SU-DHL-6 (cell line): ENCODE results near the gene PIGO.

Experiments
- H2AFZ ChIP-seq: fragments of 200-600 bp; sonication (generic); 2 replicates; pipeline ENCODE4 v1.6.1; 2014; ENCODE audit warnings: low read depth, mild to moderate bottlenecking, moderate library complexity, mixed read lengths, antibody characterized with exemption, low read length; ENCODE audit not compliant: severe bottlenecking
- H3F3A ChIP-seq: fragments of 200-600 bp; shearing (Covaris generic); 2 replicates; pipeline ENCODE4 v1.6.0; 2016; ENCODE audit warnings: antibody characterized with exemption, mild to moderate bottlenecking; ENCODE audit not compliant: insufficient read depth
- H3K27ac ChIP-seq: fragments of 200-600 bp; sonication (generic); 2 replicates; pipeline ENCODE4 v1.5.1; 2016; ENCODE audit warnings: low read depth, mild to moderate bottlenecking, low read length, moderate library complexity, mixed read lengths
- H3K27me3 ChIP-seq: fragments of 200-600 bp; sonication (generic), shearing (Covaris generic); 2 replicates; pipeline ENCODE4 v1.6.0; 2014; ENCODE audit warnings: mild to moderate bottlenecking, low read length
- H3K36me3 ChIP-seq: fragments of 200-600 bp; sonication (generic); 2 replicates; pipeline ENCODE4 v1.6.1; 2014; ENCODE audit warnings: mild to moderate bottlenecking, low read length, mixed read lengths
- H3K4me2 ChIP-seq: fragments of 300-600, 200-600 bp; shearing (Covaris generic), sonication (generic); 2 replicates; pipeline ENCODE4 v1.6.0; 2014; ENCODE audit warnings: low read length, low read depth, mild to moderate bottlenecking; ENCODE audit not compliant: poor library complexity, severe bottlenecking
- H3K4me3 ChIP-seq: fragments of 200-600 bp; sonication (generic); 2 replicates; pipeline ENCODE4 v1.5.1; 2014; ENCODE audit warnings: antibody characterized with exemption, low read length, mild to moderate bottlenecking, mixed read lengths; ENCODE audit not compliant: insufficient read depth, poor library complexity, severe bottlenecking
- H3K79me2 ChIP-seq: fragments of 200-600 bp; sonication (generic); 2 replicates; pipeline ENCODE4 v1.6.1; 2014; ENCODE audit warnings: mild to moderate bottlenecking, low read length, moderate library complexity; ENCODE audit not compliant: insufficient read depth
- H3K9ac ChIP-seq: fragments of 200-600 bp; sonication (generic); 2 replicates; pipeline ENCODE4 v1.7.0; 2014; ENCODE audit warnings: mild to moderate bottlenecking, low read length
- H3K9me2 ChIP-seq: fragments of 200-600 bp; sonication (generic); replicated peaks from 2 replicates; pipeline ENCODE4 v1.6.1; 2014; ENCODE audit warnings: low read length; ENCODE audit not compliant: insufficient read depth
- H3K9me3 ChIP-seq: fragments of 200-600 bp; sonication (generic); 2 replicates; pipeline ENCODE4 v1.6.1; 2014; ENCODE audit warnings: low read length, mixed read lengths; ENCODE audit not compliant: insufficient read depth
- H4K20me1 ChIP-seq: fragments of 200-600 bp; sonication (generic); 2 replicates; pipeline ENCODE4 v1.6.1; 2014; ENCODE audit warnings: low read depth, mild to moderate bottlenecking, antibody characterized with exemption, low read length, moderate library complexity, mixed read lengths
- EZH2phosphoT487 ChIP-seq: fragments of 200-600 bp; sonication (generic), shearing (Covaris generic); conservative IDR thresholded peaks from 2 replicates; pipeline ENCODE4 v1.6.1; 2018; ENCODE audit warnings: mild to moderate bottlenecking, antibody characterized with exemption, low read length, moderate library complexity, mixed read lengths
- TF ChIP-seq, protein P1 (sequence below): fragments of 200-600 bp; sonication (generic); IDR thresholded peaks from one replicate; pipeline ENCODE4 v1.5.1; 2017; ENCODE audit warnings: antibody characterized with exemption, mild to moderate bottlenecking, low read length, moderate library complexity; ENCODE audit not compliant: insufficient read depth, poor library complexity, severe bottlenecking

The PIGO gene

DNA sequence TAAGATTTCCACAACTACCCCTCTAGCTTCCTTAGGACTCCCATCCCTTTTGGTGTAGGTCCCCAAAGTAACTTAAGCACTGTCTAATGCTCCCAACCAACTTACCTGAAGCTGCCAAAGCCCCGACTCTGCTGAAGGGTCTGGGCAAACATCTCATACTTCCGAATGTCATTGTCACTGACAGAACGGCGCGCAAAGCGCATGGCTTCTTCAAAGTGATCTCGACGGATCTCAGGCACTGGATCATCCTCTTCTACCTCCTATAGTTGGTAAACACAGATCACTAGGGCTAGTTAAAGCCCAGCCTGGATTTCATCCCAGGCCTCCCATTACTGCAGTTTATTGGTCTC is 39.1 kb downstream of the PIGO start:
- H3K27ac ChIP-seq = no peak overlapping the region
- H2AFZ ChIP-seq = no peak overlapping the region
- H3K4me2 ChIP-seq = no peak overlapping the region
- H3K27me3 ChIP-seq = no peaks in the 10 kb centered on the region
- no peaks in the 10 kb centered on the region for H4K20me1 ChIP-seq
- TF ChIP-seq EZH2phosphoT487 = no peak
- TF ChIP-seq, protein P1, sequence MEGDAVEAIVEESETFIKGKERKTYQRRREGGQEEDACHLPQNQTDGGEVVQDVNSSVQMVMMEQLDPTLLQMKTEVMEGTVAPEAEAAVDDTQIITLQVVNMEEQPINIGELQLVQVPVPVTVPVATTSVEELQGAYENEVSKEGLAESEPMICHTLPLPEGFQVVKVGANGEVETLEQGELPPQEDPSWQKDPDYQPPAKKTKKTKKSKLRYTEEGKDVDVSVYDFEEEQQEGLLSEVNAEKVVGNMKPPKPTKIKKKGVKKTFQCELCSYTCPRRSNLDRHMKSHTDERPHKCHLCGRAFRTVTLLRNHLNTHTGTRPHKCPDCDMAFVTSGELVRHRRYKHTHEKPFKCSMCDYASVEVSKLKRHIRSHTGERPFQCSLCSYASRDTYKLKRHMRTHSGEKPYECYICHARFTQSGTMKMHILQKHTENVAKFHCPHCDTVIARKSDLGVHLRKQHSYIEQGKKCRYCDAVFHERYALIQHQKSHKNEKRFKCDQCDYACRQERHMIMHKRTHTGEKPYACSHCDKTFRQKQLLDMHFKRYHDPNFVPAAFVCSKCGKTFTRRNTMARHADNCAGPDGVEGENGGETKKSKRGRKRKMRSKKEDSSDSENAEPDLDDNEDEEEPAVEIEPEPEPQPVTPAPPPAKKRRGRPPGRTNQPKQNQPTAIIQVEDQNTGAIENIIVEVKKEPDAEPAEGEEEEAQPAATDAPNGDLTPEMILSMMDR = no peak
- no peaks in the 10 kb centered on the region for H3K9me3 ChIP-seq
- H3F3A ChIP-seq = peaks cover 6% of the 10 kb centered on the region; the same call in 1 of the 2 replicates
- no peak overlapping the region for H3K4me3 ChIP-seq
- peaks cover 49% of the 10 kb centered on the region for H3K36me3 ChIP-seq
- no peaks in the 10 kb centered on the region for H3K9me2 ChIP-seq
- no peak overlapping the region for H3K9ac ChIP-seq
- H3K79me2 ChIP-seq = no peaks in the 10 kb centered on the region

DNA sequence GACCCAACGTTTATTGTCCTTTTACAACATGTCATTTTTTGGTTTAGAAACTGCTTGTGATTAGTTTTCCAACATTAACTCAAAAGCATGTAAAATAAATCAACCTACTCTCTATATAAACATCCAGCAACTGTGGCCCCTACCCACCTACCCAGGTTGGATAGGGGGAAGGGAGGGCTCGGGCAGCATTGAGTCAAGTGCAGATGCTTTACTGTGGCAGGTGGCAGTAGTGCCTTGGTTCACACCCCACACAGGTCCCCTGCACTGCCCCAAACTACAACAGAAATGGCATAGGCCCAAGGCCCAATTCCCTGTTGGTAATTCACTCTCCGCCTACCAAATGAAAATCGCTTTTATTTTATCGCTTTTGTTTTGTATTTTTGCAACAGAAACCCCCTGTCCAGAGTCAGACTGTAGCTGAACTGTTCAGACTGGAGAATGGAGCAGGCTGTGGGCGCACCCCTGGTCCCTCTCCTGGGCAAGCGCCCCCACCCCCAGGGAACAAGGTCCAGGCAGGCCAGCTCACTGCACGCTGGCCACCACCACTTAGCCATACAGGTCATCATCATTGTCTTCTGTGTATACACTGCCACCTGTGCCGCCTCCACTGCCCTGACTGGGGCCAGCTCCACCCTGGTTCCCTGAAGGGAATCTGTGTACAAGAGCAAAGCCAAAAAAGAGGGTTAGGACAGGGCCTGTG is 39.7 kb downstream of the PIGO start:
- Histone ChIP-seq H3K27ac (no peak overlapping the region), H3K79me2 (no peaks in the 10 kb centered on the region), H2AFZ (no peak overlapping the region), H3K4me3 (no peak overlapping the region), H3K36me3 (peaks cover 45% of the 10 kb centered on the region), H3K27me3 (no peaks in the 10 kb centered on the region), H4K20me1 (no peaks in the 10 kb centered on the region), H3K9me2 (no peaks in the 10 kb centered on the region), H3F3A (peaks cover 6% of the 10 kb centered on the region; the same call in 1 of the 2 replicates), H3K9me3 (no peaks in the 10 kb centered on the region), H3K4me2 (no peak overlapping the region), H3K9ac (no peak overlapping the region)
- no peak for TF ChIP-seq EZH2phosphoT487
- TF ChIP-seq, protein P1 = no peak

DNA sequence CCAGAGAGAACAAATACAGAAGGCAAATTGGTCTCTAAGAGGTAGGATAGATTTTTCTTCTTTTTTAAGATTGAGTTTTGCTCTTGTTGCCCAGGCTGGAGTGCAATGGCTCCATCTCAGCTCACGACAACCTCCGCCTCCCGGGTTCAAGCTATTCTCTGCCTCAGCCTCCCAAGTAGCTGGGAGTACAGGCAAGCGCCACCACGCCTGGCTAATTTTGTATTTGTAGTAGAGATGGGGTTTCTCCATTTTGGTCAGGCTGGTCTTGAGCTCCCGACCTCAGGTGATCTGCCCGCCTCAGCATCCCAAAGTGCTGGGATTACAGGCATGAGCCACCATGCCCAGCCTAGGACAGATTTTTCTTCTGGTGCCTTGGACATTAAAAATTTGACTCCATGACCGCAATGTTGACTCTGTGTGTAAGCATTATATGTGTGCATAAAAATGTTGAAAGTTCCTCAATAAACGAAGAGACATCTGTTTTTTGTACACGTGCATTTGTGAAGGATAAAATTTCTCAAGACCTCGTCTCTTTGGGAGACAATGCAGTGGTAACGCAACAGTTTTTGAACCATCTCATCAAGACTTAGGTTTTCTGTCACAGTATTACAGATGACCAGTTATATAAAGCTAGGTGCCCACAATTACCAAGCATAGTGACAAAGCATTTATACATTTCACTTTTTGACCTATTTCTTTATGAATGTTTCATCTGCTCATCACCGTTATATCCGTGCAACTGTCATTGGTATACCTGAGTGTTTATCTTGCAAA is 41.3 kb downstream of the PIGO start:
- Histone ChIP-seq H3K9ac (no peak overlapping the region), H3F3A (peaks cover 6% of the 10 kb centered on the region; the same call in 1 of the 2 replicates), H2AFZ (no peak overlapping the region), H3K4me3 (no peak overlapping the region), H3K36me3 (peaks cover 29% of the 10 kb centered on the region; the same call in 1 of the 2 replicates), H3K27ac (no peak overlapping the region), H3K9me3 (no peaks in the 10 kb centered on the region), H3K4me2 (no peak overlapping the region), H4K20me1 (no peaks in the 10 kb centered on the region), H3K27me3 (no peaks in the 10 kb centered on the region), H3K79me2 (no peaks in the 10 kb centered on the region), H3K9me2 (no peaks in the 10 kb centered on the region)
- TF ChIP-seq EZH2phosphoT487 = no peak
- TF ChIP-seq, protein P1 = no peak
